Dedifferentiated amniotic fluid mesenchymal stem cell (primary cell): ENCODE measurements around the gene KCNQ1.

Experiments used
- DNase-seq: peaks from one replicate; pipeline ENCODE4 v3.0.0-alpha.2; 2016; ENCODE audit errors: extremely low spot score

The KCNQ1 gene

DNA sequence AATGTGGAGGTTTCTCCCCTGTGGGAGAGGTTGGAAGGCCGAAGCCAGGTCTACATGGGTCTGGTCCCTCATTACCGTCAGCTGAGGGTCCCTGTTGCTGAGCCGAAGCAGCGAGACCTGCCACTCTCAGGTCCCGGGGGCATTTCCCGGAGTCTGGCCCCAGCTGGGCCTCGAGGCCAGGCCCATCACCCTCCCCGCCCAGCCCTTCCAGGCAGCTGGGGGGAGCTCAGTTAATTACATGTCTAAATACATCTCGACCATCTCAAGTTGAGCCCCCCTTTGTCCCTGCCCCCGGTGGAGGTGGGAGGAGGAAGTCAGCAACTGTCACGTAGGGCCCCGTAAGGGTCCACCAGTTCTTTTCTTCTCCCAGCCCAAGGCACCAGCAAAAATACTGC is 437.2 kb downstream of the KCNQ1 start:
- DNase-seq: no peak

DNA sequence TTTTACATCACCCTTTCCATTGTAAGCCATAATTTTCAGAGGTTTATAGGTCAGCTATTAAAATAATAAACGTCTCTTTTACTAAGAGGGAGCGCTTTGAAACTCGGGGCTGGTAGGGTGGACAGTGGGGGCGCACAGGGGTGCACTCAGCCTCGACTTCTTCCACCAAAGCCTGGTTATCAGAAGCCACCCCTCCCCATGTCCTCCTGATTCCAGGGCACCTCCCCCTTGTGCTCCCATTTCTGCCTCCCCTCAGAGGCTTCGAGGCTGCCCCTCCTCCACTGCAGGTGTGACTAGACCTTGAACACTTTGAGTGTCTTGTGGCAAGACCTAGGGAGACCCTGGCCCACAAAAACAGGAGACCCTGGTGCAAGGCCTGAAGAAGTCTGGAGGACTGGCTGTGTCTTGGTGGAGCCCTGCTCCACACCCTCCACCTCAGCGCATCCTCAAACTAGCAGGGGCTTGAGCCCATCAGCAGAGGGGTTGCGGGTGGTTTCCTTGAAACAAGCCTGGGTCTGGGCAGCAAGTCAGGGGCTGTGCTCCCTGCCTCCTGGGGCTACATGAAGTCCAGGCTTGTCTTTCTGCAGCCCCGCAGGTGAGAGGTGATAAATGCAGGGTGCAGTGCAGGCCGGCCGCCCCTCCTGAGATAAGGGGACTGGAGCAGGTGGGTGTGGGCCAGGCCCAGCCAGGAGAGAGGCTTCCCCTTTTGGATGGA is 437.7 kb downstream of the KCNQ1 start:
- DNase-seq: no peak

DNA sequence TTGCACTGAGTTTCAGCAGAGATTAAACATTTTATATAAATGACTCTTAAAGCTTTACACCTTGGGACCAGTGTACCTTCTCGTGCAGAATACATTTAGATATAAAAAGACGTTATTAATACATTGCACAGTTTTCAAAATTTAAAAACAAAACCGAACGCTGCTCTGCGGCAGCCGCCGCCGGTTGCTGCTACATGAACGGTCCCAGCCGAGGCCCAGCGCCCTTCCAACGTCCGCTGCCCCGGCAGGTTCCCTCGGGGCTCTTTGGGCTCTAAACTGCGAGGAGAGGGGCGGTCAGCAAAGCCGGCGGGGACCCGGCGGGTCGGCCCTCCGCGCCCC is 438.8 kb downstream of the KCNQ1 start:
- no peak for DNase-seq

DNA sequence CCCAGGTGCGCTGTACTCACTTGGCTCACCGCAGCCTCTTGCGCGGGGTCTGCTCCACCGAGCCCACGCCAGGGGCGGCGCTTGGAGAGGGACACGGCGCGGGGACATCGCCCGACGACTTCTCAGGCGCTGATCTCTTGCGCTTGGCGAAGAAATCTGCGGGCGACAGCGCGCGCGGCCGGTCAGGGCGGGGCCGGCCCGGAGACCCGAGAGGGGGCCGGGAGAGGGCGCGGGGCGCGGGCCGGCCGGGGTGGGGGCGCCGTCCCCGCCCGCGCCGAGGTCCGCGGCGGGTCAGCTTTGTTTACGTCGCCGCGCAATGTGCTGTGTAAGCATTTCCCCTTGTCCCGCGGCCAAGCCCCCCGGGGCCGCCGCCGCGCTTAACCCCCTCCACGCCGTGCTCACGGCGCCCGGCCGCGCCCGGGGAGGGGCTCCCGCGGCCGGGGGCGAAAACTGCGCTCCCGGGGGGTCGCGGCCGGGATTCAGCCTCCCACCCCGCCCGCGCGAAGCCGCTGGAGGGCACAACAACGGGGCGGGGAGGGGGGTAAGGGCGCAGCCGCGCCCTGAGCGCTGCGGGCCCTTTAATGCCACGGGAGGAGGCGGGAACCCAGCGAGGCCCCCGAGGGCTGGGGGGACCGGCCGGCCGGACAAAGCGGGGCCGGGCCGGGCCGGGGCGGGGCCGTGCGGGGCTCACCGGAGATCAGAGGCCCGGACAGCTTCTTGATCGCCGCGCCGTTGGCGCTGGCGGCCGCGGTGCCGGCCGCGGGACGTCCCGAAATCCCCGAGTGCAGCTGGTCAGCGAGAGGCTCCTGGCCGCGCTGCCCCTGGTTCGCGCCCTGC is 439.4 kb downstream of the KCNQ1 start:
- no peak for DNase-seq

DNA sequence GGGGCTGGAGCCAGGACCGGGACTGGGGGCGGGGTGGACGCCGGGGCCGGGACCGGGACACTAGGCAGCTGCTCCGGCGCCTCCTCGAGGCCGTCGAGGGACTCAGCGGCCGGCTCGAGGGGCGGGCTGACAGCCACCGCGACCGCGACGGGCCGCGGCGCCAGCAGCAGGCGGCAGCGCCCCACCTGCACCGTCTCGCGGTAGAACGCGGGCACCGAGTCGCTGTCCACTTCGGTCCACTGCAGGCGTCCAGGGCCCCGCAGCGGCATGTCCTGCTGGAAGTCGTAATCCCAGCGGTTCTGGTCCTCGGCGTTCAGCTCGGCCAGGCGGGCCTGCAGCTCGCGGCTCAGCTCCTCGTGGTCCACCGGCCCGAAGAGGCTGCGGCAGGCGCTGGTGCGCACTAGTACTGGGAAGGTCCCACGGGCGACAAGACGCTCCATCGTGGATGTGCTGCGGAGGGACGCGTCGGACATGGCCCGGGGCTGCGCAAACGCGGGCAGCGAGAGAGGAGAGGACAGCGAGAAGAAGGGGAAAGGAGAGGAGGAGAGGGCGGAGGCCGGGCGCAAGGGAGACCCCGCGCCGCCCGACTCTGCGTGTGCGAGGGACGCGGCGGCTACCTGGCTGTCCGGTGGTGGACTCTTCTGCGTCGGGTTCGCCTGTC is 440.3 kb downstream of the KCNQ1 start:
- no peak for DNase-seq

DNA sequence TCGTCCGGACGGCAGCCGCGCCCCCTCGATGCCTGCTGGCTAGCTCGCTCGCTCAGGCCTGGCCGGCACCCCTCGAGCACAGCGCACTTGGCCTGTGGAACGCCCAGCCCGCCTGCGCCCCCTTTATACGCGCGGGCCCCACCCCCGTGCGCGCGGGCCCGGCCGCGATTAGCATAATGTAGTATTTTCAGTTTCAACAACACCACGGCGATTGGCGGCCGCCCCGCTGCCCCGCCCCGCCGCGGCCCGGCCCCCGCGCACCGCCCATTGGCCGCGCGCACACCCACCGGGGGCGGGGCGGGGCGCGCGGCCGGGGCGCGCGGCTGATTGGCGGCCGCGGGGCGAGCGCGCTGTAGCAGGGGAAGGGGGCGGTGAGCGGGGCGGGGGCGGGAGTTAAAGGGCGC is 440.9 kb downstream of the KCNQ1 start, which contains the start of gene CDKN1C:
Gene CDKN1C (minus strand): TSS at position 98 of the 404 bp plus-strand sequence. CDS start 319 bp downstream, outside the sequence.
- DNase-seq: peak; percentile 42

DNA sequence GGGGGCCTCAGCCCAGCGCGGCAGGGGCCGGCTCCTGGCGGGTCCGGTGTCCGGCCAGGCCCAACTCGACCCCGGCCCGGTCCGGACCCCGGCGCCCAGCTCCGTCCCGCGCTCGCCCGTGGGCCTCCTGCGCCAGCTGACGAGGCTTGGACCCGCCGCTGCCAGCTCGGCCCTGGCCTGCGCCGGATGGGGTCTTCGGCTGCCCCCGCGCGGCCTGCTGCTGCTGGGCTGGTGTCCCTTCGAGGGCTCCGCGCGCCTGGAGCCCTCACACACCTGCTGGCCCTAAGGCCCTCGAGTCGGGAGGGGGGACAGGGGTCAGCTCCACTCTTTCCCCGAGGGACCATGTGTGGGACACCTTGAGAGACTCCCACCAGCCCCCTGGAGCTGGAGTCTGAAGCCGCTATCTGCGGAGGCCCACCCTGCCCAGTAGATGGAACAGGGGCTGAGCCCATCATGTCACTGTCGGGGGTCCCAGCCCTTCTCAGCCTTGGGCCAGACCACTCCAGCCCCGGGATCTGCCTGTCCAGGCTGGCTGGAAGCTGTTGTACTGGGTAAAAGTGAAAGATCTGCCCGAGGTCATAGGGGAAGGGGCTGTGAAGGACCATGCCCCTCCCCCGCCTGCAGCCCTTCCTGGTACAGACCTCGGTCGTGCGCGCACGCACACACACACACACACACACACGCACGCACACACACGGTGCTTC is 441.5 kb downstream of the KCNQ1 start:
- no peak for DNase-seq

DNA sequence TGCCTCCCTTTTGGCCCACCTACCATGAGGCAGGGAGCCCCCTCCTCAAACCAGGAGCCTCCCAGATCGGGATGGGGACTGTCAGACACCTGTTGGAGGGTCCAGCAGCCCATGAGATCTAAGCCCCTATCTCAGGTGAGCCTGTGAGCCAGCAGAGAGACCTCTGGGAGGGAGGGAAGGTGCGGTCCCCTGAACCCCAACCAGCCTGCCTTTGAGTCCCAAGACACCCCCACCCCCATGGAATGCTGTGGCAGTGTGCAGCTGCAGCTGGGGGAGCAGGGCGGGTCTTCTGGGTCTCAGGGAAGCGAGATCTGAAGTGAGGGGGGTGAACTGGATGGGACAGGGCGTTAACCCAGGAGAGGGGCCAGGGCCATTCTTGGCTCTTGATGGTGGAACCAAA is 442.1 kb downstream of the KCNQ1 start:
- DNase-seq: no peak

DNA sequence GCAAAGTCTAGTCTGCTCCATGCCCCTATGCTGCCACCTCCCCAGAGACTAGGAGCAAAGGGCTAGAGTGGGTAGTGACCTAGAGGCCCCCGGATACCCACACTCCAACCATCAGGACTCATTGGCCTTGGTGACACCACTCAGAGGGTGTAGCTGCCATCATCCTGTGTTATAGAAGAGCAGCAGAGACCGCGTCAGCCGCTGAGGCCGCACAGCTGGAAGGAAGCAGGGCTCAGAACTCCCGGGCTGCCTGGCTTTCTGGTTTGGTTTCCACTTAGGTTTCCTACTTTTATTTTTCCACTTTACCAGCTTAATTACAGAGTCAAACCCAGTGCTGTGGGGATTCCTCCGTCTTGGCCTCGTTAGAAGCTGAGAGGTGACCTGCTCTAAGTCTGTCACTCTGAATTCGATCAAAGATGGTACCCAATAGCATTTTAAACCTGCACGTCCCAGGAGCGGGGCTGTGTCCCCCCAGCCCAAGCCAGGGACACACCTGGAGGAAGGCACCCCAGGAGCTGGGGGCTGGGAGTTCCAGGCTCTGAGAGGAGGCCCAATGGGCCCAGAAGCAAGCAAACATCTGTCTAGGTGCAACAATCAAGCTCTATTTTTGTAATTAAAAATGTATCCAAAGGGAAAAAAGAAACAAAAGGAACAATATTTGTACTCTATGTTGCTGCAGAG is 442.8 kb downstream of the KCNQ1 start:
- no peak for DNase-seq

DNA sequence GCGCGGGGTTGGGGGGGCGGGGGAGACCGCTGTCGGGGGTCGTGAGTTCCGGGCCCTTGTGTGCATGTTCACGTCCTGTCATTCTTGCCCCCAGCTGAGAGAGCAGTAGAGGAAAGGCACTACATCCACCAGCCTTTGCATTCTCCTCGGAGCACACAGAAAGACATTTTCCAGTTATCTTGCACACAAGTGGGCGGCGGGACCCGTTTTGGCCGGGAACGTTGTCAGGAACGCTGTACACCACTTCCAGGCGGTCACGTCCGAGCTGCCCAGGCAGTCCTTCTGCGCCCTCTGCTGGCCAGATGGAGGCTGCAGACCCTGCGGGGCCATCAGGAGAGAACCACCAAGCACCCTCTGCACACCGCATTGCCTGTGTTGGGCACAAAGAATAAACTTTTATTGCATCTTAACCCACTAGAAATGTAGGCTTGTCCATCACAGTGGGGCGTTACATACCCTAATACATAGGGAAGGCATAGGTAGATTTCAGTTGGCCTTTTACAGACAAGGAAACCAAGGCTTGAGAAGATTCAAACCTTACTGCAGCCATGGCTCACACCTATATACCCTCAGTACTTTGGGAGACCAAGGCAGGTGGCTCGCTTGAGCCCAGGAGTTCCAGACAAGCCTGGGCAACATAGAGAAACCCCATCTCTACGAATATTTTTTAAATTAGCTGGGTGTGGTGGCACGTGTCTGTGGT is 443.6 kb downstream of the KCNQ1 start:
- DNase-seq: peak; percentile 80

DNA sequence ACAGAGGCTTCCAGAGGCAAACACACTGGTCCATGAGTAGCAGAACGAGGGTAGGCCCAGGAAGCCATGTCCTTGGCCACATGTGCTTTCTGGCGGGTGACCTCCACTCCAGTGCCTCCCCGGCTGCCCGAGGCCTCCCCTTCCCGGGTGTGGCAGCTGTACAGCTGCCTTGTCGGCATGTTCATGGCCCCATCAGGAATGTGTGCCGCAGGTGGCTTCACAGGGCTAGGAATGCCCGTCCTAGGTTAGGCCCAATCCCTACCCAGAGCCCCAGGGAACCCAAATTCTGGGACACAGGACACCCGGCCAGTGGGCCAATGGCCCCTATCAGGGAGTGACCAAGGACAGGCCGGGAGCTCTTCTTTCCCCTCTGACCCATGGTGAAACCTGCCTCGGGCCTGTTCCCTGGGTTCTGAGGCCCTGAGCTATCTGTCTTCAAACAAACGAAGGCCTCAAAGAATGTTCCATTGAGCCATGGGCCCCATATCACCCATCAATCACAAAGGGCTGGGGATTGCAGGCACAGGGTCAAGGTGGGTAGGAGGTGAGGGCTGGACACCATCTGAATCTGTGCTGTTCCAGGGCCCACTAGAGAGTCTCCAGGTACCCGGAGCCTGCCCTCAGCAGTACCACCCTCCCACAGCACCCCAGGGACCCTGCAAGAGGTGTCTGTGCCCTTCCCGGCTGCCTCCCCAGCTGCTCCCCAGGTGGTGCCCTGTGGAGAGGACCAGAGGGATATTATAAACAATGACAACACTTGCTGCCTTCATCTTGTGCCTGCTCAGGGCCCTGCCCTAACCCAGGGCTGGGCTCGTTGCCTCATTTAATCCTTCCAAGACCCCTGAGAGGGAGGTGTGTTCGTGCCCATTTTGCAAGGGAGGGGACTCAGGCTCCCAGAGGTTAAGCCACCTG is 444.8 kb downstream of the KCNQ1 start:
- DNase-seq: no peak

DNA sequence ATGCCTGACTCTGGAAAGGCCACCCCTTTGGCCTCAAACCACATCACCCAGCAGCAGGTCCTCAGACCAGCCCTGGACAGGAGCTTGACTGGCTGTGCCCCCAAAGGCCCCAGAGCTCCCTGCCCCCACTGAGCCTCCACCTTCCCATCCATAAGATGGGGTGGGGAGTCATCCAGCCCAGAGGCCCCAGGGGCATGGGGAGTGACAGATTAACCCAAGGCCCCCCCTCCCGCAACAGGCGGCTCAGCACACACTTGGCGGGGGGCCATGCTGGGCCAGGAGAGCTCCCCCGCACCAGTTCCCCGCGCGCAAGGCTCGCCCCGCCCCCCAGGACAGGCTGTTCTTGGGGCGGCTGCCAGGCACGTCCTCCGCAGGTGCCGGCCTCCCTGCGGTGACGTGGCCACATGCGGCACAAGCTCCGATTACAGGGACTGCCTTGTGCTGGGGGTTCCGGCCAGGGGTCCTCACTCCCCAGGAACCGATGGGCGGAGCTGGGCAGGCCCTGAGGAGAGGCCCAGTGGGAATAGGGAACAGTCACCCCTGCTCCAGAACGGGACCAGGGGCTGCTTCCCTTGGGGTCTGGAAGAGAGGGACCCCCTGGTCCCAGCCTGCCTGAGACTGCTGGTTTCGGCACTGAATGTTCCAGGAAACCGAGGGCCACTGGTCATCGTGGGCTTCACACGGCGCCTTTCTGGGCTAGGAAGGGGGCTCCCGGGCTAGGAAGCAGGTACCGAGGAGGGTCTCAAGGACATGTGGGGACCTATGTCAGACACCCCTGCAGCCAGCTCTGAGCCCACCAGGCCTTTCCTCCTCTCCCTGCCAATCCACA is 445.9 kb downstream of the KCNQ1 start:
- DNase-seq: no peak

DNA sequence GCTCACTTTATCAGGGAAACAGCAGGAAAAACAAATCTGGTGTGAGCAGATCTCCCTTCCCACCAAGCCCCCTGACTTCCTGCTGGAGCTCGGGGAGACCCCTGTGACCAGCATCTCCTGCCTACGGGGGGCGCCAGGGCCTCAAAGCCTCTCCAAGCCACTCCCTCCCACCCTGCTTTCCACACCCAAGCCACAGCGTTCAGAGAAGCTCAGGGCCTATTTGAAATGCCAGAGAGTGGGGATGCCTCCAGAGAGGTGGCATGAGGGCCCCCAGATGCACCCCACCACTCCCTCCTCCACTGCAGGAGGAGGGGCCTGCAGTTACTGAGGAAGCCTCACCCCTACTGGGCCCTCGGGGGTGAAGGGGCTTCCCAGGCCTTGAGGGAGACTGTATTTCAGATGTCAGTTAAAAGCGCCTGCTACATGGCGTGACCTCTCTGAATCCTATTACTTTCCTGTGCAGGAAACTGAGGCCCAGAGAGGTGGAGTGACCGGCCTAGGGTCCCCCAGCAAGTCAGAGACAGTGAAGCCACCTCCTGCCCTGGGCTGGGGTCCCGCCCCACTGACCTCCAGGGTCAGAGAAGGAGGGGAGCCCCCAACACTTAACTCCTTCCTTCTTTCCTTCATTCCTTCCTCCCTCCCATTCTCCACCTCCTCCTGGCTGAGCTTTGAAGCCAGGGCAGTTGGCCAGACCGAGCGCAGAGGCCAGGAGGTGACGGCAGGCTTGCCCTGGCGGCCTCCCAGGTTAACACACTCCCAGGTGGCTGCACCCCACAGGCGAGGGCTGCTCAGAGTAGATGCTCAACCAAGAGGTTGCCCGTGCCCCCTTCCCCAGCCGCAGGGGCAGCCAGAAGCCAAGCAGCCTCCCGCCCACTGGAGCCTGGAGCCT is 446.8 kb downstream of the KCNQ1 start:
- no peak for DNase-seq

DNA sequence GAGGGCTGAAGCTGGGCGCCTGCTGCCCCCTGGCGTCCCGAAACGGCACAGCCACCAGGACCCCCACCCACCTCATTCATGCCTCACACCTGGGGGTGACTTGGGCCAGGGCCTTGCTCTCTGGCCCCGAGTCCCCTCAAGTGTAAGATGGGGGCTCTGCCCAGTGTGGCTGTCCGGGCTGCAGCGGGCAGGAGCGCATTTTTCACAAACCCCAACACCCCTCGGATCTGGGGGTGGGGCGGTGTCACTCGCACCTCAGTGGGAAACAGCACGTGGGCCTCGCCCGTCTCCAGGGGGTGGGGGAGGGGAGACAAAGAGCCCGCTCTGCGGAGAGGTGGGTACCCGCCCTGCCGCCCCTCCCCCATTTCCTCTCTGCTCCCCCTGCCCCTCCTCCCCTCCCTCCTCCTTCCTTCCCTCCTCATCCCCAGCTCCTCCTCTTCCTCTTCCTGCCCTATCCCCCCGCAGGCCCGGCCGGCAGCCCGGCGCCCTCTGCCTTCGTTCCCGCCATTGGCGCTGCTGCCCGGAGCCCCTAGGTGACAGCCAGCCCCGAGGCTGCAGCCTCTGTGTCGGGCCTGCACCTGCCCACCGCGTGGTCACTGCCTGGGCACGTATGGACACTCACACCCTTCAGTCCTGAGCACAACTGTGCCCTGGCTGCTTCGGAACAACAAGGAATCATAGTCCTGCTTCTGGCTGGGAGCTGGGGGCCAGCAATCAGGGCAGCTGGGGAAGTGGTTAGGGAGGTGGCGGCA is 447.6 kb downstream of the KCNQ1 start:
- DNase-seq: no peak

DNA sequence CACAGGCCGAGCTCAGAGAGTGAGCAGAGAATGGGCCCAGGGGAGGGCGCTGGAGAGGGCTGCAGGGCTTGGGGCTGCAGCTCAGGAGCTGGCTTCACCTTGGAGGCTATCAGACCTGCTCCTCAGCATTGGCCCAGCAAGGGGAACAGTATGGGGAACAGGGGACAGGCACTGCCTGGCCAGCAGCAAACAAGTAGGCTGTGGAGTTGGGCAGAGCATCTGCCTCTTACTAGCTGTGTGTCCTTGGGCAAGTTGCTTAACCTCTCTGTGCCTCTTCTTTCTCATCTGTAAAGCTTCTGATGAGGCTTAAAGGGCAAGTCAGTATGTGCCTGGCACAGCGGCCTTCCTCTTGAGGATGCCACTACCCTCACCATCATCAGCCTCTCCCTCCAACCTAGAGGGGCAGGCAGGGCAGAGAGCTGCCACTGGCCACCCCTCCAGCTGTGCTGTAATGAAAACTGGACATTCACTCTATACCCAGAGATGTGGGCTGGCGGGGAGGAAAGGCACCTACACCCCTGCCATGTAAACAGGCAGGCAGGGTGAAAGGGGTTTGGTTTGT is 448.2 kb downstream of the KCNQ1 start:
- DNase-seq: no peak

DNA sequence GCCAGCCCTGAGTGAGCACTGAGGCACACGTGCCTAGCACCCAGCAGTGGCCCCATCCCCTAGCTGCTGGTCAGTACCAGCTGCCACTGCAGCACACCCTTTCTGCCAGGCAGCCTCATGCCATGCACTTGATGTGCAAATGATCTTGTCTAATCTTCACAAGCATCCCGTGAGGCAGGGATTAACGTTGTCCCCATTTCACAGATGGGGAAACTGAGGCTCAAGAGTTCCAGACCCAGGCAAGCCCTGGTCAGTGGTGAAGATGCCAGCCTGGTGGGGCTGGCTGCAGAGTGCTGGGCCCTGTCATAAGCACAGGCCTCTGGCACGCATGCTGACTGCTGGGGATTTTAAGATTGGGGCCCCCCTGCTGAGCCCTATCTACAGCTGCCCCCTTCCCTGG is 449.1 kb downstream of the KCNQ1 start:
- DNase-seq: no peak

DNA sequence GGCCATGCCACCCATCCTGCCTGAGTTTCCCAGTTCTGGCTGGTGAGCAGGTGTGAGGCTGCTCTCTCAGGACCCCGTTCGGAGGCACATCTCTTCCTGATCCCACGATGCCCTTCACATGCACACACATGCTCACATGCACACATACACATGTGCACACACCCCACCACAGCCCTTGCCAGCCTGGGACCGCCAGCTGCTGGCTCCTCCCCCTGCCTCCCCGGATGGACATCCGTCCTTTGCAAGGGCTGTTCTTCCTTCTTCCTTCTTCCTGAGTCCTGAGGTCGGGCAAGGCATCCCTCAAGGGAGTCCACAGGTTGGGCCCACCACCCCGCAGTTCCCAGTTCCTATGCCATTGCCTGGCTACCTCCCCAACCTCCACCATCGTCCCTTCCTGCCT is 451.2 kb downstream of the KCNQ1 start:
- DNase-seq: no peak
